Peyer's patch (tissue), 4 donors: ENCODE measurements around the gene GPANK1.

ENCODE experiments used
- CTCF ChIP-seq, 6 experiments: fragments of 450-650 bp in 4 of 6; fragments of 200-600 bp in 2 of 6; sonication (generic) in 1 of 6; IDR thresholded peaks; one replicate each; pipeline ENCODE4 v1.5.1; 2017 to 2019; ENCODE audit warnings: antibody characterized with exemption in 6 of 6, mild to moderate bottlenecking in 3 of 6, moderate library complexity in 1 of 6
- POLR2A ChIP-seq, 2 donors: fragments of 450-650 bp; IDR thresholded peaks; one replicate each; pipeline ENCODE4 v1.5.1; 2017; ENCODE audit warnings: antibody characterized with exemption in 2 of 2, mild to moderate bottlenecking in 2 of 2, moderate library complexity in 2 of 2

GRCh38 chr6:31676322-31676903, 11.6 kb upstream of the GPANK1 start:
- TF ChIP-seq CTCF (IDR thresholded peaks at IDR 0.05) (no peak), POLR2A (IDR thresholded peaks at IDR 0.05) (no peak)
